Fibroblast of skin of left biceps (primary cell): Measurements from ENCODE around the gene TRAF3IP1.

ENCODE experiments used
- DNase-seq, 2 experiments: peaks; one replicate each; pipeline ENCODE4 v3.0.0-alpha.2; 2013; ENCODE audit warnings: low read depth in 2 of 2

The TRAF3IP1 gene

GRCh38 chr2:238448031-238448955 is 128.0 kb downstream of the TRAF3IP1 start:
- DNase-seq, result no peak

- DNase-seq, result no peak
Measured at GRCh38 chr2:238449241-238449640, 128.9 kb downstream of the TRAF3IP1 start.

DNA sequence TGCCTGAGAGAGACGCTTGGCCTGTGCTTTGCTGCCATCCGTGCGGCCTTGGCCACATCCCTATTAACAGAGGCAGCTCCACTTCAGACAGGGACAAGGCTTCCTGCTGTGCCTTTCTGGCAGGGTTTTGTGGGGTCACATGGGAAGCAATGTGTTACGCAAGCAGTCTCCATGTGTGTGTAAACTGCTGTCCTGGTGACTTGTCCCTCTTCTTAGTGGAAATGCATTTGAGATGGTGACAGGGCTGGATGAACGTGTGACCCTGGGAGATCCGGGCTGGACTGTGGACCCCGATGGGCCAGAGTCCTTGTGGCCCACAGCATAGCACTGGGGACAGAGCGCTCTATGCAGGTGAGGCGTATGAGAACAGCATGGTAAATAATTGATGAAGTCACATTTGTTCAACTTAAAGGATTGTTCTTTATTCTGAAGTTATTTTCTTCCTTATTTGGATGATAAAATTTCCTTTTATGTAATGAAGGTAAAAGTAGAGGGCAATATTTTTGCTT is 129.6 kb downstream of the TRAF3IP1 start:
- no peak for DNase-seq

DNA sequence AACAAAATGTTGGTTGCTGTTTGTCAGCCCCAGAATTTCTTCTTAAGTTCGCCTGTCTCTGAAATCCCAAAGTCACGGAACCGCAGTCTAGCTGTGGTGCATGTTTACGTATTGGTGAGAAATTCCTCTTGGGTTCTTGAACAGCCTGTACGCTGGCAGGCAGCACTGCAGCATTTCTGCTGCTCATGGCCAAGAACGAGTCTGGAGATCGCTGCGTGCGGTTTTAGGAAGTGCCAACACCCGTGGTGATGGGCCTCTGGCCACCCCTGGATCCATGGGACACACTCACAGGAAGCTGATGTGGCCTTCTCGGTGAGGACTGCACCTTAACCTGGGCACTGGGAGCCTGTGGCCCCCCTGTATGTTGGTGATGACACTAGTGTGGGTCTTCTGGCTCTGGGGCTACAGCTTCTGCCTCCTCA is 130.1 kb downstream of the TRAF3IP1 start:
- DNase-seq, result no peak
